Activated T-cell treated with anti-CD3 and anti-CD28 coated beads, Interleukin-2, amount 50 U/mL, for 72 hours (primary cell): ENCODE measurements around the gene MAML3. TPM values are rescaled to one million over a fixed set of nuclear protein-coding genes. Genes with fewer than 3 reads are reported as not detected.
A peak's percentile ranks its signal among the peaks of the same experiment; 100 is the strongest.

Experiments
- ATAC-seq, 2 donors: fragments of 150-1000 bp; cut with Tn5 transposase; replicated peaks in 1 of 2; 2 replicates each; pipeline ENCODE4 v1.10.0; 2021; ENCODE audit warnings: moderate library complexity in 2 of 2, mild to moderate bottlenecking in 1 of 2
- DNase-seq, 2 donors: peaks; one replicate each; pipeline ENCODE4 v3.0.0; 2021 to 2022; ENCODE audit warnings: mixed read lengths in 1 of 2
- H3K27ac Mint-ChIP-seq: one replicate; pipeline ENCODE4 v1.8.0; 2022; ENCODE audit warnings: mild to moderate bottlenecking, moderate library complexity, mixed read lengths
- H3K27me3 Mint-ChIP-seq: one replicate; pipeline ENCODE4 v1.8.0; 2022; ENCODE audit warnings: low read depth, mixed read lengths
- H3K36me3 Mint-ChIP-seq, 2 donors: one replicate each; pipeline ENCODE4 v1.8.0; 2022; ENCODE audit warnings: mixed read lengths in 2 of 2, mild to moderate bottlenecking in 1 of 2; ENCODE audit not compliant: insufficient read depth in 2 of 2
- H3K4me1 Mint-ChIP-seq: one replicate; pipeline ENCODE4 v1.8.0; 2022; ENCODE audit warnings: low read depth, mixed read lengths
- H3K4me3 Mint-ChIP-seq, 2 donors: one replicate each; pipeline ENCODE4 v1.8.0; 2022; ENCODE audit warnings: mild to moderate bottlenecking in 2 of 2, mixed read lengths in 2 of 2, moderate library complexity in 2 of 2
- H3K9me3 Mint-ChIP-seq, 2 donors: one replicate each; pipeline ENCODE4 v1.8.0; 2022; ENCODE audit warnings: mixed read lengths in 2 of 2
- total RNA-seq, 2 donors: library from RNA; stranded (reverse); gene quantifications; one replicate each; pipeline ENCODE4 v1.2.3, GENCODE V29; 2022

MAML3 gene
- total RNA-seq, 2 donors from 2014 or later: 5.3 to 5.5 TPM

DNA sequence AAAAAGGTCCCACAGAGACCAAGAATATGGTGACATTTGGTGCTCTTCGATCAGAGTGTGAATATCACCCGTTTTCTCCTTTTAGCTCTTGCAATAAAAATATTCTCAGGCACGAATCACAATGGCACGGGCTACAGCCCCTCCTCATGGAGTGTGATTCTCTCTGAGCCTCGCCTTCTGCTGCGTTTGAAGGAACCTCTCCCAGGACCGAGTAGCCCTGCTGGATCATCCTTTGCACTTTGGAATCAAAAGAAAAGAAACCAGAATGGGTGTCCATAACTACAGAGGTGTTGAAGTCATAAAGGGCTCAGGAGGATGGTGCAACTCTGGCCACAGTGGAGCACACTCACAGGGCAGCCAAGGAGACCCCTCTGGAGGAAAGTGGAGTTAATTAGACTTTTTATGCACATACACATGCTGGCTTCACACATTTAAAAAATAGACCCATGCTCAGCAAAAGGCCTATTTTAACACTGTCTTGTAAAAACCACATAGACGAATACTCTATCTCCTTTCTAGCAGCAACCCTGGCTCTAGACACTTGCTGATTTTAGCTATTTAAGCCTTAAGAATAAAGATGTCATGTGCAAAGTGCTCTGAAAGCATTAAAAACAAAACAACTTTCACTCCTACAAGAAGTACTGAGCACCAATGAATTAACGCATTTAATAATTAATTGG, 19.1 kb downstream of the MAML3 start:
- Mint-ChIP-seq H3K27me3 (peaks cover 7% of the 10 kb centered on the region), H3K9me3 (no peaks in the 10 kb centered on the region), H3K27ac (no peak overlapping the region), H3K4me3 (no peak overlapping the region), H3K36me3 (peaks cover 0 to 3% of the 10 kb centered on the region in 2 donors), H3K4me1 (peaks cover 52% of the 10 kb centered on the region)
- DNase-seq (no peak), ATAC-seq (no peak)

DNA sequence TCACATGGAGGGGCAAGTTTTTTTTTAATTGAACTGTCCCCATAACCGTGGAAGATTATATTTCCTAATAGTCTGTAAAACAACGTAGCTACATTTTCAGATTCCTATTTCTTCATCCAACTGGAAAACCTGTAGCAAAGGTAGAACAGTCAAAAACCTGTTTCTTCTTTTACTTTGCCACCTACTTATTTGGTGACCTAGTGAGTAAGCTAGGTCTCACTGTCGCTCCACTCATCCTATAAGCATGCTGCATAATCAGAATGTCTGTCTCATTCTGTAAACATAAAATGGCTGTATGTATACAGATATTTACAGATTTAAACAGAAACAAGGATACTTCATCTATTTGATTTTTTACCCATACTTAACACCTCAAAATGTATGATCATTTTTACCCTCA, 20.4 kb downstream of the MAML3 start:
- Mint-ChIP-seq H3K27ac (no peak overlapping the region), H3K9me3 (no peaks in the 10 kb centered on the region), H3K4me3 (no peak overlapping the region), H3K36me3 (peaks cover 0 to 3% of the 10 kb centered on the region in 2 donors), H3K4me1 (peaks cover 52% of the 10 kb centered on the region), H3K27me3 (peaks cover 7% of the 10 kb centered on the region)
- DNase-seq (no peak), ATAC-seq (no peak)

DNA sequence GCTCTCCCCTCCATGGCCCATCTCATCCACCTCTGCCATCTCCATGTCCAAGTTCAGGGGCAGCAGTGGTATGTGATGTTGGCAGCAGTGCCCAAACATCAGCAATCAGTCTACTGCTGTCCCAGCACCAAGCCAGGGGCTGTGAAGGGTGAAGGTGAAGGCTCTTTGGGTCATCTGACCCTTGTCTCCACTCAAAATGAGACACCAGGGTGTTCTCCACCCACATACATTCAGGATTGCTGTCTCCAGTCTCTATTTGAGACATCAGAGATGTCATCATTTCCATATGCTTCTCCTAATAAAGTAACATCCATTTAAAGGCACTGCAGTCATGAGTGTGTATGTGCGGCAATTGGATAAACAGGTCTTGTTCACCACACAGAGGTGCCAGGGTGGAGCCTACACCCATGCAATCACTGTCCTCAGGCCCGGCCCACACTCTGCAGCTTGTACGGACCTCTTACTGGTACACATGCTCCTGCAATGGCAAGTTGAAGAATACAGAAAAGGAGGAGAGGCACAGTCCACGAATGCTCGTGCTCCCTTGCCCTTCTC, 22.2 kb downstream of the MAML3 start:
- ATAC-seq (peak; percentile 78 to 87), DNase-seq (peak in 1 of 2 donors; percentile 24)
- Mint-ChIP-seq H3K4me1 (peaks cover 38% of the 10 kb centered on the region), H3K27ac (no peak overlapping the region), H3K4me3 (peak overlapping the region; percentile 56 to 62), H3K9me3 (peaks cover 0 to 1% of the 10 kb centered on the region in 2 donors), H3K27me3 (peaks cover 7% of the 10 kb centered on the region), H3K36me3 (peaks cover 0 to 3% of the 10 kb centered on the region in 2 donors)

DNA sequence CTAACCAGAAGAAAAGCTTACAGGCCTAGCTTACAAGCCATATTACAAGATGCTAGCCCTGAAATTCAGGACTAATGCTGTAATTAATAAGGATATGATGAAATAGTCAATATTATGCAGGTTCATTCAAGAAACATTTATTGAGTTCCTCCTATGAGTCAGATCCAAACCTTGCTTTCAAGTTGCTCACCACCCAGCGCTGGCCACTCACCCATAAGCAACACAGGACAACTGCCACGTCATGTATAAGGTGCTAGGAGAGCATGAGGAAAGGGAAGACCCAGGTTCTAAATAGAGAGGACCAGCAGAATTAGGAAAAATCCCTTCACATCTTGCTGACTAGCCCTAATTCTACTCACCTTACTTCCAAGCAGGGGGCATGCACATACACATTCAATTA, 23.3 kb downstream of the MAML3 start:
- H3K4me3 Mint-ChIP-seq: no peak overlapping the region
- ATAC-seq: no peak
- no peak overlapping the region for H3K27ac Mint-ChIP-seq
- no peak for DNase-seq
- H3K27me3 Mint-ChIP-seq: peaks cover 7% of the 10 kb centered on the region
- peaks cover 0 to 3% of the 10 kb centered on the region in 2 donors for H3K9me3 Mint-ChIP-seq
- peaks cover 0 to 3% of the 10 kb centered on the region in 2 donors for H3K36me3 Mint-ChIP-seq
- H3K4me1 Mint-ChIP-seq: peaks cover 38% of the 10 kb centered on the region

DNA sequence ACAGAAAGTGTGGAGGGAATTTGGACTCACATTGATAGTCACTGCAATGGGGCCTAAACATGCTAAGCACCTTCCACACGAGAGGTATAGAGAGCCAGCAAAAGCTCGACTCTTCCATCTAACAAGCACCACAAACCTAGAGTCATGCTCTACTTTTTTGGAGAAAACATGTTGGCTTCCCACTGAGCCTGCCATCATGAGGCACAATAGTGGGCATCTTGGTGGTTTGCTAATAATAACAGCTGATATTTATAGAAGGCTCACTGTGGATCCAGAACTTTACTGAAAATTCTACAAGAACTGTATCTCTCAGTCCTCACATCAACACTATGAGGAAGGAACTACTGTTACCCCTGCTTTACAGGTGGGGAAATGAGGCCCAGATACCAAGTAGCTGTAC, 26.6 kb downstream of the MAML3 start:
- DNase-seq: no peak
- Mint-ChIP-seq H3K27ac (no peak overlapping the region), H3K9me3 (peaks cover 0 to 3% of the 10 kb centered on the region in 2 donors), H3K4me1 (peaks cover 42% of the 10 kb centered on the region), H3K27me3 (peaks cover 5% of the 10 kb centered on the region), H3K36me3 (peaks cover 0 to 1% of the 10 kb centered on the region in 2 donors), H3K4me3 (no peak overlapping the region)
- ATAC-seq: no peak

DNA sequence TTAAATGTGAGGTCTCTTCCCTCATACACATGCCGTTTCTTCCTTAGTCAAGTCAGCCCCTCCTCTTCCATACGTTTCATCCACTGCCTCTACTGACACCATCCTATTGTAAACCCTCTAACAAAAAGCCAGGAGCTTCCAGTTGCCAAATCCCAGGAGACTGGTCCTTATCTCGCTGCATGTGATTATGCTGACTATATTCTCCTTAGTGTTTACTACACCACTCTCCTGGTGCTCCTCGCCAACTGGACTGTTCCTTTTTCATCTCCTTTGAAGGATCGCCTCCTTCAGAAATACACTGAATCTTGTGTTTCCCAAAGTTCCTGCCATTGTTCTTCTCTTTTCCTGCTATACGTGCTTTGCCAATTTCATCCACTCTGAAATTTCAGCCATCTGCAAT, 27.7 kb downstream of the MAML3 start:
- Mint-ChIP-seq H3K27ac (no peak overlapping the region), H3K4me1 (peaks cover 30% of the 10 kb centered on the region), H3K27me3 (peaks cover 5% of the 10 kb centered on the region), H3K36me3 (peaks cover 0 to 1% of the 10 kb centered on the region in 2 donors), H3K9me3 (peaks cover 0 to 3% of the 10 kb centered on the region in 2 donors), H3K4me3 (no peak overlapping the region)
- no peak for ATAC-seq
- DNase-seq: no peak

DNA sequence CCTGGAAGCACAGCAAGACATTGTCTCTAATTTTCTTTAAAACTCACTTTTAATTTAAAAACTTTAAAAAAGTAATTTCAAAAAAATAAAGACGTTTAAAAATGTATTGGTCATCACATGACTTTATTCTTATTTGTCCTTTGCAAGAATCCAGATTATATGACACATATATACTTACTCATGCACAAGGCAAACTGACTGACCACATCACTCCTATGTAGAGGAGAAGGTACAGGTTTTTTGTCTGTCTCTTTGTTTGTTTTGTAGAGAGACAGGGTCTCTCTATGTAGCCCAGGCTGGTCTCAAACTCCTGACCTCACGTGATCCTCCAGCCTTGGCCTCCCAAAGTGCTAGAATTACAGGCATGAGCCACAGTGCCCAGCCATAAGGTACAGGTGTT, 28.6 kb downstream of the MAML3 start:
- peaks cover 22% of the 10 kb centered on the region for H3K4me1 Mint-ChIP-seq
- ATAC-seq: no peak
- peaks cover 0 to 1% of the 10 kb centered on the region in 2 donors for H3K36me3 Mint-ChIP-seq
- H3K27me3 Mint-ChIP-seq: peaks cover 5% of the 10 kb centered on the region
- no peak overlapping the region for H3K4me3 Mint-ChIP-seq
- DNase-seq: no peak
- H3K9me3 Mint-ChIP-seq: peaks cover 0 to 3% of the 10 kb centered on the region in 2 donors
- no peak overlapping the region for H3K27ac Mint-ChIP-seq

DNA sequence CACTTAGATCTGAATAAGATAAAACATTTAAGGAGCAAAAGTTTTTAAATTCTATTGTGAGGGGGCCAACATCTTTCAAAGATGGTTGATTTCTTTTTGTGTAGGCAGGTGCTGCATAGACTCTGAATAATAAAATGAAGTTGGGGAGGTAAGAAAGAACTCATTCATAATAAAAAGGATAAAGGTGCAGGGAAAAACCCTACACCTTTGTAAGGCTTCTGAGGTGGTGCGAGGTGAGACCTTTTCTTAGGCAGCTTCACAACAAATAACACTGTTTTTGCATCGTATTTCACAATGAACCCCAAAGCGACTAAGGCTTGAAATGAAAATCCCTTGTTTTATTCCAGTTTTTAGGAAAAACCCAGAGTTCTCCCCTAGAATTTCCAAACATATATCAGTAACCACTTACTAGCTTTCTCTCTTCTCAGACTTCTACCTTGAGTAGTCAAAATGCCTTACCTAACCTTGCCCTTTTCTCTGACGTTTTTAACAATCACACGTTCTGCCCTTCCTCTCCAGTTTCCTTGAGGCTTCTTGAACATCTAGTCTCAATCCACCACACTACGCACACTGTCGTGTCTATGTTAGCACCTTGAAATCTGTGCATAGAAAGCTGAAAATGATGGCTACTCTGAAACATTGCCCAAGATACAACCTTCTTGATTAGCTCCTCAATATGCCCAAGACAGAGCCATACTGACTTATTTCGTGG, 30.2 kb downstream of the MAML3 start:
- Mint-ChIP-seq H3K36me3 (peaks cover 0 to 1% of the 10 kb centered on the region in 2 donors), H3K4me1 (peaks cover 29% of the 10 kb centered on the region), H3K4me3 (peak overlapping the region; percentile 33 to 43), H3K27ac (no peak overlapping the region), H3K27me3 (peaks cover 5% of the 10 kb centered on the region), H3K9me3 (peaks cover 0 to 3% of the 10 kb centered on the region in 2 donors)
- no peak for ATAC-seq
- no peak for DNase-seq

DNA sequence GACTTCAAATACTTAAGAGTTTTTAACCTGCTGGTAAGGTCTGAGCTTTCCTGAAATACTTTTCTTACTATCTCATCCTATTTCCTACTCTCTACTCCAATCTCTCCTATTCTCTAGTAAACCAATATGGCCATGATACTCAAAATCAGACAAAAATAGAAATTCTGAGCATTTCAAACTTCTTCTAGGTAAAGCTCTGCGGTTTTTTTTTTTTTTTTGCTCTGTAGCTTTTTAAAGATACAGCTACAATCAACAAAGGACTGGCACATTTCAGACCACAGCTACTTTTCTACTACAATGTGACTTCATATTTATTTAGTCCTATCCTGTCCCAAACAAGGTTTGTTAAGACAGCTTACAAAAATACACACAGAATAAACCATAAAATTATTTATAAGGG, 31.1 kb downstream of the MAML3 start:
- DNase-seq (no peak), ATAC-seq (no peak)
- Mint-ChIP-seq H3K9me3 (peaks cover 0 to 3% of the 10 kb centered on the region in 2 donors), H3K36me3 (peaks cover 0 to 1% of the 10 kb centered on the region in 2 donors), H3K4me1 (peaks cover 29% of the 10 kb centered on the region), H3K4me3 (peak overlapping the region; percentile 33 to 47), H3K27me3 (peaks cover 5% of the 10 kb centered on the region), H3K27ac (peak overlapping the region; percentile 14)

DNA sequence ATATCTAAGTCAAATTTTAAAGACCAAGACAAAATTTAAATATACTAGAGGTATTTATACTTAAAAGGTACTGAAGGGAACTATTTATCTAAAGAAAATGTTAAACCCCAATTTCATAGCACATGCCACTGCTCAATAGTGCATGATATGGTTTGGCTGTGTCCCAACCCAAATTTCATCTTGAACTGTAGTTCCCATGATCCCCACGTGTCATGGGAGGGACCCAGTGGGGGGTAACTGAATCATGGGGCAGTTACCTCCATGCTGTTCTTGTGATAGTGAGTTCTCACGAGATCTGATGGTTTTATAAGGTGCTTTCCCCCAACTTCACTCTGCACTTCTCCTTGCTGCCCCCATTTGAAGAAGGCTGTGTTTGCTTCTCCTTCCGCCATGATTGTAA, 32.3 kb downstream of the MAML3 start:
- no peak overlapping the region for H3K4me3 Mint-ChIP-seq
- peak overlapping the region; percentile 29 for H3K27ac Mint-ChIP-seq
- ATAC-seq: no peak
- H3K27me3 Mint-ChIP-seq: peaks cover 5% of the 10 kb centered on the region
- H3K9me3 Mint-ChIP-seq: peaks cover 0 to under 1% of the 10 kb centered on the region in 2 donors
- H3K4me1 Mint-ChIP-seq: peaks cover 36% of the 10 kb centered on the region
- DNase-seq: no peak
- peaks cover 0 to 1% of the 10 kb centered on the region in 2 donors for H3K36me3 Mint-ChIP-seq

DNA sequence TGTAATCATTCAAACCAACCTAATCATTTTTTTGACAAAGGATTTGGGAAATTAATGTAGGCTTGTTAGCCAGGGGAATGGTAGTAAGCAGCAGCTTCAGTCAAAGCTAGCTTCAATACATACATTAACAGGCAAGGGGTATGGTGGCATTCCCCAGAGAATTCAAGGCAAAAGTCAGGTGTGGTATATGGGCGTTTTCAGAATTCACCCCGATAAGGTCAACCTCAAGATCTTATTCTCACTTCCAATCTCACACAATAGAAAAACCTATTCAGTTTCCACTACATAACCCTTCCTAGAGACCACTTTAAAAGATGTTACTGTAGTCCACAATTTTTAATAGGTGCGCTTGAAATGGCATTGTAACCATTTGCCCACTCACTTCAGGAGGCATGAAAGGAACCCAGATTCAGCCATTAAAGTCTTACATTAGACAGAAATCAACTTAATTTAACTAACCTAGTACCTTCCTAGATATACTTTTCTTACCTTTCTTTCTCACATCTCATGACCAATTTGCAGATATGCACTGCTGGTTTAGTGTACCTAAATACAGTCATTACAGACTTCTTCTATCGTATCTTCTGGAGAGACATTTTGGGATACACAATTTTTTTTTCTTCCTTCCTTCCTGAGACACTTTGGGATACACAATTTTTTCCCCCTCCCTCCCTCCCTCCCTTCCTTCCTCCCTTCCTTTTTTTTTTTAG, 34.9 kb downstream of the MAML3 start:
- DNase-seq: no peak
- no peak overlapping the region for H3K4me3 Mint-ChIP-seq
- peaks cover 0 to 1% of the 10 kb centered on the region in 2 donors for H3K36me3 Mint-ChIP-seq
- H3K9me3 Mint-ChIP-seq: no peaks in the 10 kb centered on the region
- no peak overlapping the region for H3K27ac Mint-ChIP-seq
- no peak for ATAC-seq
- H3K27me3 Mint-ChIP-seq: peaks cover 4% of the 10 kb centered on the region
- H3K4me1 Mint-ChIP-seq: peaks cover 49% of the 10 kb centered on the region

DNA sequence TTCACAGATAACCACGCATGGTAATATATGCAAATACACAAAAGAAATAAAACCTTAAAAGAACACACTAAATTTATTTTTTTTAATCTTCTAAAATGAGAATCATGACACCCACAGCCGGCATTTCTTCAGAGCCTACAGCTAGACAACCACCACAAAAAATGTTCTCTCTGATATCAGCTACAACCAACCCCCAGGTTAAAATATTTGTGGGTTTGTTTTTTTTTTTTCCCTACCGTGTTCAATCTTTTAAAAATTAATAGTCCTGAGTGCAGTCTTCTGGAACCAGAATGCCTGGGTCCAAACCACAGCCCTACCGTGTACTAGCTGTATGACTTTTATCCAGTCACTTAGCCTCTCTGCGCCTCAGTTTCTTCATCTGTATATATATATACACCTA, 36.0 kb downstream of the MAML3 start:
- Mint-ChIP-seq H3K4me3 (no peak overlapping the region), H3K9me3 (no peaks in the 10 kb centered on the region), H3K36me3 (peaks cover 0 to 1% of the 10 kb centered on the region in 2 donors), H3K27me3 (peaks cover 8% of the 10 kb centered on the region), H3K4me1 (peaks cover 46% of the 10 kb centered on the region), H3K27ac (no peak overlapping the region)
- DNase-seq (no peak), ATAC-seq (no peak)
